ENCODE data around the gene PDGFB.

PDGFB gene

DNA sequence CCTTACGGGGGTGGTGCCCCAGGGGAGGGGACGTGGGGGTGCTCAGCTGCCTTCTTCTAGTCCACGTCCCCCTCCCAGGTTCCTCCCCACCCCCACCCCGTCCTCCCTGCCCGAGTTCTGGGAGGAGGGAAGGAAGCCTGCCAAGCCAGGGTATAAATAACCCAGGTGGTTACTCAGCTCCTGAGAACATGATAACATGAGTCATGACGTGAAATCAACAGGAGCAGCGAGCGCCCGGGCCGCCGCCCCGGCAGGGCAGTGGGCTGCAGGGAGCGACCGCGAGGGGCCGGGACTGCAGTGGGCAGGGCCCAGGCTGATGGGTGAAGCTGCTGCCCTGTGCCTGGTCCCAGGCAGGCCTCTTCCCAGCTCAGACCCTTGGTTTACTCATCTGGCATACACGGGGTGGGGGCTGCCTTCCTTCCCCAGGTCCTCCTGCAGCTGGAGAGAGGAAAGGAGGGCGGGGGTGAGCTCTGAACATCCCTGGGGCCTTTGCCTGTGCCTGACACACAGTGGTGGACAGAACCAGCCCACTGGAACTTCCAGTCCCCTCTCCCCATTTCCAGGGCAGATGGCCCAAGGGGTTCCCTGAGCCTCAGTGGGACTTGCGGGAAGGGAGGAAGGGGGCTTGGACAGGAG, 8.8 kb upstream of the PDGFB start:
- no peak for DNase-seq

GRCh38 chr22:39252461-39253434, 8.0 kb upstream of the PDGFB start:
- no peak for DNase-seq

DNA sequence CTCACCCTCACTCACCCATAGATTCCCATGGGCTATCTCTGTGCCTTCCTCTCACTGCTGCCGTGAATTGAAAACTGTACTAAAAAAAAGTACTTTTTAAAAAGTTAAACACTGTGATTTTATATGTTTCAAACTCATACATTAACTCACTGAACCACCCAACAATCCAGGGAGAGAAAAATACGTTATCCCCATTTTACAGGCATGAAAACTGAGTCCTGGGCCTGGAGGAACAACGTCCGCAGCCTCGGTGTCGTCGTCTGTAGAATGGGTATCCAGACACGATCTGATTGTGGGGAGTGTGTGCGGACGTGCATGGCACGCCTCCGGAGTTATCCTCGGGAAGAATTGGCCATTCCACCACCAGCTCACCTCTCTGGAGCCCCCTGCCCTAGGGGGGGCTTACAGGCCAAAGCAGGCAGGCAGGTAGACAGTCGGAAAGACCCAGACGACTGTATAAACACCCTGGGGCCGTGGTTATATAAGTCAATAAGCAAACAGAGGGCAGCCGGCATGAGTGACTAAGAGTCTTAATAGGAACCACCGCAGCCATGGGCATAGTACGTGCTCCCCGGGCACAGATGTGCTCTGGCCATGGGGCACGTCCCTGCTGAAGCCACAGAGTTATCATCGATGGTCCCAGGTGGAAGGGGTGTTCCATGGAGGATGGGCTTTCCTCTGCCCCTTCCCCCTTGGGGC, 7.1 kb upstream of the PDGFB start:
- no peak for DNase-seq

DNA sequence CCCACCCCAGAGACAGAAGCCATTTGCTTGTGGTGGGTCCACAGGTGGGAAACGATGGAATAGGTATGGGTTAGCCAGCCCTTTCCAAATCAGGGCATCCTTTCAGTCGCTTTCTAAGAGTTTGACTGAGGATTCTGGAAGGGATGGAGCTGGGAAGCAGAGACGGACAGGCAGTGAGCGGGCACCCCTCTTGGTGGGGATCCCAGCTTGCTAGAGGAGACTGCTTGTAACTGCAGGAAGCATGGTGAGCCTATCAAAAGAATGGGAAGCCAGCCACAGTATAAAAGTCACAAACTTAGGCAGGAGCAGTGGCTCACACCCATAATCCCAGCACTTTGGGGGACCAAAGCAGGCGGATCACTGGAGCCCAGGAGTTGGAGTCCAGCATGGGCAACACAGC, 6.1 kb upstream of the PDGFB start:
- DNase-seq: no peak

GRCh38 chr22:39250131-39250530, 5.3 kb upstream of the PDGFB start:
- no peak for DNase-seq

DNA sequence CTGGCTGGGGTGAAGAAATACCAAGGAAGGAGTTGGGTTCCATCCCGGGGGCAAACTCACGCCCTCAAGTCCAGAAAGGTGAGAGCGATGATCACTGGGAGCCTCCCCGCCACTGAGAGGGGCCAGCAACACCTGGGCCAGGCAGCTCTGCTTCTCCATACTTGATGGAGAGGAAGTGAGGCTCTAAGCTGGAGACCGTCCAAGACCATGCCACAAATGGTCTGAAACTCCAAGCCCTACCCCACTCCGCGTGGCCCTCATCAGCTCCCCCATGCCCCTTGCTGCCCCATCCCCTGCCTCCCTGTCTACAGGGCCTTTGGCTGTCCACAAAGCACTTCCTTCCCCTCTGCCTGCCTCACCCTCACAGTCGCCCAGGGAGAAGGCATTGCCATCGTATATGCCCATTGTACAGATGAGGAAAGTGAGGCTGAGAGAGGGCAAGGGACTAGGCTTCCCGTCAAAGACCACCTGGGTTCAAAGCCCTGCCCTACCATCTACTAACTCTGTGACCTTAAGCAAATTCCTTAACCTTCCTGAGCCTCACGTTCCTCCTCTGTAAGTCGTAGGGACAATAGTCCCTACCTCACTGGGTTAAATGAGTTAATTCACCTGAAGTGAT, 4.4 kb upstream of the PDGFB start:
- DNase-seq: no peak

GRCh38 chr22:39248254-39248653, 3.5 kb upstream of the PDGFB start:
- DNase-seq: no peak

DNA sequence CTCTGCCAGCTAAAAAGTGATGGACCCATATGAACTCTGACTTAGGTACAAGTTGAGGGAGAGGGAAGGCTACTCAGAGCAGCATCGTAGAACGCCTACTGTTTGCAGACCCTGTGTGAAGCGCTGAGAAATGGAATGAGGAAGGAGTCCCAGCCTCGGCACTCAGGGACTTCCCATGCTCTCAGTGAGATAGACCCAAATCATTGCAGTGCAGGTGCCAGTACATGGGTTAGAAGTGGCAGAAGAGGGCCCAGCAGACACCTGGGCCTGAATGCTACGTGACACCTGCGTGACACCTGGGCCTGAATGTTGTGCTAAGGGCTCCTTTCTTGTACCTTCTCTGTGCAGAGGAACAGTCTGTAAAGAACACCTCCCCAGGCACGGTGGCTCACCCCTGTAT, 2.6 kb upstream of the PDGFB start:
- no peak for DNase-seq

GRCh38 chr22:39246690-39247332, 2.0 kb upstream of the PDGFB start:
- no peak for DNase-seq

GRCh38 chr22:39246217-39246616, 1.4 kb upstream of the PDGFB start:
- DNase-seq: no peak

DNA sequence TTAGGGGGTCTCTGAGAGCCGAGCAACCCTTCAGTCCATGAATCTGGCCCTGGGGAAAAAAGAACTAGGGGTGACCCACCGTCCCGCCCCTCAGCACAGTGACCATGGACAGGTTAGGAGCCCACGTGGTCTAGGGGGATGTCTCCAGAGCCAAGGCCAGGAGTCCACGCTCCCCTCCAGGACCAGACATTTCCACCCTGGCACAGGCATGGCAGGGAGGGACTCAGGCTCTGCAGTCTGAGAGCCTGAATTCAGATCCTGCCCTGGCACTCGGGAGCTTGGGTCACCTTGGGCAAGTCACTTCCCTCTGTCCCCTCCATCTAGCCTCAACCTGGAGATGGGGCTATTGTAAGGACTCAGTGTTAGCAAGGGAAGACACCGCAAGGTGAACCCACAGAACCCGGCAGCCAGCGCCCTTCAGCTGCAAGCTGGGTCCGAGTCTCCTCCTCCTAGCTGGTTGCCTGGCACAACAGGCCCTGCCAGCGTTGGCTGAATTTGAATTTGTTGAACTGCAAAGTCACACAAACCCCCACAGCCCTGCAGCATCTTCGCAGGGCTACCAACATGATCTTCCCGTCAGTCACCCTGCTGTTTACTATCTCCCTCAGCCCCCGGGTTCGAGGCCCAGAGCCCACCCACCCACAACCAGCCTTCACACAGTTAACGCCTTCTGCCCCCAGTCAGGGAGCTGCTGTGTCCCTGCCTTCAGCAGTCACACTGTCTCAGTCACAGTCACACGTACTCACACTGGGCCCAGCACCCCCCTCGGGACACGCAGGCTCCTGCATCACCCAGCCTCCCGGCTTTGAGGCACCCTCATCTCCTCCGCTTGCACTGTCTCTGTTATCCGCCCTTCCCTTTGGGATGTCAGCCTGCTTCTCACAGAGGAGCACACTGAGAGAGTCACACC, 603 bp upstream of the PDGFB start:
- DNase-seq: no peak

- no peak for DNase-seq
Observed at GRCh38 chr22:39244136-39244495, 666 bp downstream of the PDGFB start.

GRCh38 chr22:39243439-39244135, 1.2 kb downstream of the PDGFB start:
- no peak for DNase-seq

GRCh38 chr22:39242595-39243438, 2.0 kb downstream of the PDGFB start:
- DNase-seq: no peak

DNA sequence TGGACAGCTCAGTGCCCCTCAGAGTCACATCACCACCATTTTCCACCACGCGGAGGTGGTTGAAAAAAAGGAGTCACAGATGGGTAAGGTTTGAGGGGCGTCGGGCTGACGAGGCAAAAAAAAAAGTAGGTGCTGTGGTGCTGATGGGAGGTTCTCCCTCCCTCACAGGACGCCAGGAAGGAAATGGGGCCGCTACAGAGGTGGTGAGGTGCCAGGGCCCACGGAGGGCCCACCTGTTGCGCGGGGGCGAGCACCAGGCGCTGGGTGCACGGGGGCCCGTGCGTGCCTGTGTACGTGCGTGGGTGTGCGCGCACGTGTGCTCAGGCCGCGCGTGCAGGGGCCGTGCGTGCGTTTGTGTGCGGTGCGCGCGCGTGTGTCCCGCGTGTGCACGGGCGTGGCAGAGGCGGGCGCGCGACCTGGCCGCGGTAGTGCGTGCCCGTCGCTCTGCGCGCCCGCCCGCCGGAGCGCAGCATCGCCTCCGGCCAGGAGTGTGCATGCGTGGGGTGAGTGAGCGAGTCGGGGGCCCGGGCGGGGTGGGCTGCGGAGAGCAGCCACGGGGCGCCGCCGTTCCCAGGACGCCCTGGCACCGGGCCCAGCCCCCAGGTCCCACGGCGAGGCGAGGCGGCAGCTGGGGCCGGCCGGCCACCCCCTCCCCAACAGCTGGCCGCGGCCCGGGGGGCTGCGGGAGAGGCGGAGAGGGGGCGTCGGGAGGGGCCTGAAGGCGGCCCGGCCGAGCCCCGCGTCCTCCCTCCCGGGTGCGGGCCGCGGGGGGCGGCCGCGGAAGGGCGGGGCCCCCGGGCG, 2.8 kb downstream of the PDGFB start:
- peak; percentile 46 for DNase-seq

DNA sequence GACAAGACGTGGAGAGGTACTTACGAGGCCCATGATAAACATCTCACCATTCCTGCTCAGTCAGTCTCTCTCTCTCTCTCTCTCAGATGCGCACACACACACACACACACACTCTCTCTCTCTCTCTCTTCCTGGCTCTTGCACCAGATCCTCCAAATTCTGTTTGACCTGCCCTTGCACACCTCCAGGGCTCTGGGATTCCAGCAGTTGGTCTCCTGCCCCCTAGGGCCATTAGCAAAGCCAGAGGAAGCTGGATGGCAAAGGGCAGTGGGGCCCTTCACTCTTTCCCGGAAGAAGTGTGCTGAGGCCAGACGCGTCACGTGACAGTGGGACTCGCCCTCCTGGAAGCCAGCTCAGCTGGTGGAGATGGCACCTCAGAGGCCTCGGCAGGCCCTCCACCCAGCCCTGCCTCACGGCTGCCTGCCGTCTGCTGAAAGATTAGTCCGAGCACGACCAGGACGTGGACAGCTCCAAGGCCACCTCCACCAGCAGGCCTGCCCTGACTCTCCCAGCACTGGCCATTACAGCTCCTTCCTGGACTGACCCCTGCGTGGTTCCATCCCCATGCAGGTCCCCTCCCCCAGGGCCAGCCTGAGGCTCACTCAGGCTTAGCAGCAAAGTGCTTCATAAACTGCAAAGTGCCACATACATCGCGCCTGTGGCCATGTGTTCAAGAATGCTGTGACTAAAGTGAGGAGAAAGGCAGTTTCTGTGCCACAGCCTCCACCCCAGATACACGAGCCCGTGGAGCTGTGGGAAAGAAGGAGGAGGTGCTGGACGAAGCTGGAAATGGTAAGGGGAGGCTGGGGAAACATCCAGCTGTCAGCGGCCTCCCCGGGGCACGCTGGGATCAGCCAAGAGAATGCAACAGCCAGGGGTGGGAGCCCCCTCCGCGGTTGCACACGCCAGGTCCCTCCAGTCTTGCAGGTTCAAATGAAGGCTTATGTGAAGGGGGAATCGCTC, 3.7 kb downstream of the PDGFB start:
- DNase-seq: no peak

DNA sequence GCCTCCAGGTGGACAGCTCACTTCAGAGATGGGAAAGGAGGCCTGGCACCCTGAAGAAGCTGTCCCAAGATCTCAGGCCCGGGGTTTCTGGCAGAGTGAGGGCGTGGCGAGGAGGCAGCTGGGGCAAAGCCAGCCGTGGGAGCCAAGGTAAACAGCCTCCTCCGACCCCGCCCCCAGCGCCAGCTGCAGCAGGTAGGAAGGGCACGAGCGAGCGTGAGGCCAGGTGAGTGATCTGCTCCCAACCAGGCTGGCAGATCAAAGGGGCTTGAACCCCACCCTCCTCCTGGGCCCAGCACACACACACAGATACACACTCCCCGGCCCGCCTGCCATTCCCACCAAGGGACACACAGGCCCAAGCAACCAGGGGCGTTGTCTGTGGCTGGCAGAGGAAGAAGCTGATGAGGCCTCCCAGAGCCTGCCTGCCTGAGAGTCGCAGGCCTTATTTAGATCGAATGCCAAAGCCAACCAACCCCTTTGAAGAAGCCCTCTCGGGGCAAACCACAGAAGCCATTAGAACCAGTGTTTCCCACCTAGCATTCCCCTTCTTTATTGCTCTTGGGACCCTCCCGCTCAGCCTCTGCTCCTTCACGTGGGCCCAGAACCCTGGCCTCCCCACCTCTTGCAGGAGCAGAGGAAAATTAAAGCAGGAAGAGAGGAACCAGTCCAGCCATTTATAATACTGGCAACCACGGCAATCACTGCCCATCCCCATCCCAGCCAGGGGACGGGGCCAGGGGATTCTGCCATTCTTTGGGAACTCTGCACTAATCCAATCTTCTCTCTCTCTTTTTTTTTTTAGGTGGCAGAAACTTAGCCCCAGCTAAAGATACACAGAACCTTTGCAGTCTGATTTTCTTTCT, 5.0 kb downstream of the PDGFB start:
- DNase-seq: no peak

All from activated T-cell treated with anti-CD3 and anti-CD28 coated beads for 4 hours (primary cell).